Brain pericyte (primary cell): ENCODE results near the gene GAPT.

Experiments
- DNase-seq: peaks from one replicate; pipeline ENCODE4 v3.0.0-alpha.2; 2012; ENCODE audit warnings: low read depth, low spot score

The GAPT gene

GRCh38 chr5:58491216-58491892 is at the start of gene GAPT:
Gene GAPT, plus strand, starts transcription at chr5:58491435. Its CDS starts 3,102 bp downstream, at chr5:58494537.
- no peak for DNase-seq

GRCh38 chr5:58444805-58445204 is 46.4 kb upstream of the GAPT start:
- DNase-seq = no peak

GRCh38 chr5:58446024-58446423 is 45.2 kb upstream of the GAPT start:
- DNase-seq = no peak

DNA sequence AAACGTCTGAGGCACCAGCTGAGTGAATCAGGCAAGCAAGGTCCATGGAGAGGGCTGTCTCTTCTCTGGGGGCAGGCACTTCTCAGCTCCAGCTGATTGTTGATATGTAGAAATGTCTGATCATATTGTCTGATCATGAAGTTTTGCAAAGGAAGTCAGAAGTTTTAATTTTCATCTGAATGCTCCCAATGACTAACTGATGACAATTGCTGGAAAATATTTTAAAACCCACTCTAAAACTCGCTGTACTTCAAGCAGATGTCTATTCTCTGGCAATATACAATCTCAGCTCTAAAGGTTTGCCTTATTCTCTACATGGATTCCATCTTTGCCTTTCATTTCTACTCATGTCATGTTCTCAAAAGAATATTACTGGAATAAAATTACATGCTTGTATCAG is 44.0 kb upstream of the GAPT start:
- no peak for DNase-seq

DNA sequence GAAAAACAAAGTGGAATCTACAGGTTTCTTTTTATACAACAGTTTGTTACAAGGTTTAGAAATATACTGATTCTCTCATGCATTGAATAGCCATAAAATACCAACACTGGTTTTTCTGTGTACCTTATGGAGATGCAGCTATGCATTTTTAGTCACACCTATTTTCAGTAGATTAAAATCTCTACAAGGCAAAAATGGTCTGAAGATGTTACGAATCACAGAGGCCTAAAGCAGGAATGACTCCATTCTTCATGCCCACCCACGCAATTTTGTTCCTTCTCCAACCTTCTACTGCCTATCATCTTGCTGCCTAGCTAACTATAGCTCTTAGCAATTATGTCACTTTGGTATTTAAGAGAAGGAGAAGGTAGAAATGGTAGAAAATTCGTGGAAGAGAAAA is 41.2 kb upstream of the GAPT start:
- DNase-seq = no peak

GRCh38 chr5:58450811-58451629 is 40.2 kb upstream of the GAPT start:
- DNase-seq = no peak

GRCh38 chr5:58451732-58452565 is 39.3 kb upstream of the GAPT start:
- no peak for DNase-seq

- DNase-seq = no peak
Observed at GRCh38 chr5:58452566-58453258, 38.5 kb upstream of the GAPT start.

DNA sequence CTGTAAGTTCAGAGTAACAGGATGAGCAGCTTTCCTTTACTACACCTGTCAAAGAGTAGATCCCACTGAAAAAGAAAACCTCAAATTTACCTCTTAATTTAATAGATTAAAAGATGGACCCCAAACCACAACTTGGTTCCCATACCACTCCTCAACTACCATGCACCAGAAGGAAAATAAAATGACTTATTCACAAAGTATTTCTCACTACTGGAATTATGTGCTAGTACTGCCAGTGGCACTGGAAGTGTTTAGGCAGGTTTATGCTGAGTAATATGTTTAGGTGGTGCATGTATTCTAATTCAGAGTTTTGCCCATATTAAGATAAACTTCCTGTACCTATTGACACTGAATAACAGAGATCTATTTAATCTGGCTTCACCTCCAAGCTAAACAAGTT is 37.9 kb upstream of the GAPT start:
- DNase-seq = no peak

DNA sequence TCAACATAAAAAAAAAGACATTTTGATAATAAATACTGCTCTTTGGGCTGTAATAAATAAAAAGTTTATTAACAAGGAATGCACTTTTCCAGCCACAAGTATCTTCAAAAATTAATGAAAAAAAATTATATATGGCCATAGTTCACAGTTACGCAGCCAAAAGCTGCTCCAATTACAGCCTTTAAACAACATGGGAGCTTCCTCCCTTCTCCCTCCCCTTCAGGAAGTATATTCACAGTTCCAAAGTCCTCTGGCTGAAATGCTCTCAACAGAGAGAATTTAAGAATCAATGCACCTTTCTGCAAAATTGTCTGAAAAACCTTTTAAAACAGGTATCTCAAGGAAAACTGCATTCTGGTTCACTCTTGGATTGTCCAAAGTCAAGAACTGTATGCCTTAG is 37.2 kb upstream of the GAPT start:
- DNase-seq = no peak

DNA sequence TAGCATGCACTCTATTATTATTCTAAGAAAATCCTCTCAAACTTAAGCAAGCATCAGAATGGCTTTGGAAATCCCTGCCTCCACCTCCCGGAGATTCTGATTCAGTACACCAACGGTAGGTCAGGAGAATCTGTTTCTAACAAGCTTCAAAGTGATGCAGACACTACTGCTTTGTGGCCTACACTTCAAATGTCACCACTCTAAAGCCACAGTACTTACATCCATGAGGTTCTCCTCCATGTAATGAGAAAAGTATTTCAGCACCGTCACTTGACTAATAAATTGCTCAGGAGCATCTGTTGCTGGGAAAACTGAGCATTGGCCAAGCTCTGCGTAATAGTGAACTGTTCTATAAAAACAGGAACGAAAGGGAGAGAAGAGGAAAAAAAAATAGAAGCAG is 36.2 kb upstream of the GAPT start:
- no peak for DNase-seq

DNA sequence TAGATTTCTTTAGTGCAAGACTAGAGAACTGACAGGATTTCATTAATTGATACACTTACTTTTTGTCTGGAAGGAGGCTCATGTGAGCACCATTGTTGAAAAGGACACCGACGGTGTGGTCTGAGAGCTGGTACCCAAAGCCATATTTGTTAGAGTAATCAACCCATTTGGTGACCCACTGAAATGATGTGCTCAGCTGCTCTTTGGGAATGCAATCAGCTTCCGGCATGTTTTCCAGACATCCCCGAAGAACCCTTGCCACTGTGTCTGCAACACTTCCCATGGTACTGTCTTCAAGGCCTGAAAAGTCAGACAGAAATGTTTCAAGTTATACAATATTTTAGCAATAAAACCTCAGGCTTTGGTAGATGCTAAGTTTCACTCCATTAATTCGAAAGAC is 35.8 kb upstream of the GAPT start:
- DNase-seq = no peak

DNA sequence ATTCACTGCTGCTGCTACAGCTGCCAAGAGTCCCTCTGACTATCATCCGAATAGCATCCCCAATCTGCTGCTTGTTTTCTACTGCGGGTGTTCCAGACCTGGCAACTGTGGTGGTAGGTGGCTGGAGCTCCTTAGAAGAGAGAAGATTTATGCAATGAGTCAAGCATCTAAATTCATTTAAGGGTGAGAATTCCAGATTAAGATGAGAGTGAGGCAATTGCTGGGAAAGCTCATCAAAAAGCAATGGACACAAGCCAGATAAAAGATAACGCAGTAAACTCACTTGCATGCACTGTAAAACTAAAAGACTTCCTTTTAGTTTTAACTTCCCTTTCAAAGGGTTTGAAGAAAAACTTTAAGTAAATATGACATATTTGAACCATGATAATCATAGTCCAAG is 35.2 kb upstream of the GAPT start:
- DNase-seq = no peak

- no peak for DNase-seq
Observed at GRCh38 chr5:58456486-58456885, 34.7 kb upstream of the GAPT start.

GRCh38 chr5:58457050-58457449 is 34.2 kb upstream of the GAPT start:
- DNase-seq = no peak

GRCh38 chr5:58458141-58458742 is 33.0 kb upstream of the GAPT start:
- no peak for DNase-seq

DNA sequence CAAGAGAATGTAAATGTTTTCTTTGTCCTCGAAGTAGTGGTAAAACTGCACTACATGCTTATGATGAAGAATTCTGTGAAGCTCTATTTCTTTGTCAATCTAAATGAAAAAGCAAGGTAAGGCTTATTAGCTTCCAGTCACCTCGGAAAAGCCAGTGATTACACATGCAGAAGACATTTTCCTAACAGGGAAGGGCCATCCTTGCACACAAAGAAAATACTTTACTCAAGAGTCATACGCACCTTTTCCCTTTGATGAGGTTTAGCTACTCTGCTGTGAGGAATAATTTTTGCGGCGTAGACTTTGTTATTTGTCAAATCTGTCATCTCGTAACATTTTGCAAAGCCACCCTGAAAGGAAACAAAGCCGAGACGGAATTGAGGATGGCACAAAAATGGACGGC is 32.5 kb upstream of the GAPT start:
- DNase-seq = no peak

DNA sequence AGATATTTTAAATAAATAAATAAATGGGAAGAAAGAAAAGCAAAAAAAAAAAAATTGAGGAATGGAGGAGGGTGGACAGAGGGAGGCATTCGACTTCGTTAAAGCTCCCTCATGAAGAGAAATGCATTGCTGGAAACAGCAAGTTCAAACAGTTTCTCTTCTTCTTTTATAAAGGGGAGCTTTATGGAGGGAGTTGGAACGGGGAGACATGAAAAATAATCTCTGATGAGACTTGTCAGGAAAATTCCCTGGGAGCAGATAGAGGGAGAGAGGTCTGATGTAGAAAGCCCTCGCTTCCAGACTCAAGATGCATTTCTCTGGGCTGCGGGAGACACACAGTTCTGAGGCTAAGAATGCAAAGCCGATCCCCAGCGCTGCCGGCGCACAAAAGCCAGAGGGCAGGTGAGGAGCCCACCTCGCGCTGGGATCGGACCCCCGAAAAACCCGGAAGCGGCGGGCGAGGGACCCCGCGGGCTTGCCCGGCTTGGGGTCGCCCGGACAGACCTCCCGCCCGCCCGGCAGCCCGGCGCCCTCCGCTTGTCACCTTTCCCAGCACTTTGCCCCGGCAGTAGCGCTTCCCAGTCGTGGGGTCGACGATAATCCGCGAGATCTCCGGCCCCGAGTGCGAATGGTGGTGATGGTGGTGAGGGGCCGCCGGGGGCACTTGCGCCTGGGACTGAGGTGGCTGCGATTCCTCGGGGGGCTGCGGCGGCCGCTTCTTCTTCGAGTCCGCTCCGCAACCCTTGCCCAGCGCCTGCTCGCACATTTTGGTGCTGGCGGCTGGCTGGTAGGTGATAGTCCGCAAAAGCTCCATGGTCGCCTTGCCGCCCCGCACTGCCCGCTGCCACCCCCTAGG is 31.9 kb upstream of the GAPT start:
- no peak for DNase-seq

- DNase-seq = peak; percentile 92
Observed at GRCh38 chr5:58460002-58460731, 31.1 kb upstream of the GAPT start, which contains the start of gene PLK2. Gene PLK2, minus strand, starts transcription at chr5:58460086. Its CDS starts 127 bp downstream, at chr5:58459959.
